Fibroblast of skin of left quadriceps (primary cell): ENCODE data around the gene UGT2B28.
"Not testable (repeated sequence)": the region's sequence is repeated elsewhere in the genome, so short reads cannot be mapped to it uniquely, and the experiment has no call there.

Source experiments
- DNase-seq, 2 experiments: peaks; one replicate each; pipeline ENCODE4 v3.0.0-alpha.2; 2013; ENCODE audit warnings: low read depth in 2 of 2

The UGT2B28 gene

GRCh38 chr4:69280081-69280480, at the start of gene UGT2B28:
Gene UGT2B28, plus strand, starts transcription at chr4:69280475. Its CDS starts 26 bp downstream, at chr4:69280501.
- DNase-seq, result not testable (repeated sequence)

GRCh38 chr4:69239092-69239491, 41.2 kb upstream of the UGT2B28 start:
- no peak for DNase-seq

- DNase-seq, result no peak
Measured at GRCh38 chr4:69239557-69240168, 40.6 kb upstream of the UGT2B28 start.

GRCh38 chr4:69240787-69241186, 39.5 kb upstream of the UGT2B28 start:
- not testable (repeated sequence) for DNase-seq

- not testable (repeated sequence) for DNase-seq
Measured at GRCh38 chr4:69241746-69242145, 38.5 kb upstream of the UGT2B28 start.

- not testable (repeated sequence) for DNase-seq
Measured at GRCh38 chr4:69242562-69243240, 37.6 kb upstream of the UGT2B28 start.

GRCh38 chr4:69250884-69251283, 29.4 kb upstream of the UGT2B28 start:
- not testable (repeated sequence) for DNase-seq

- DNase-seq, result not testable (repeated sequence)
Measured at GRCh38 chr4:69253147-69253772, 27.0 kb upstream of the UGT2B28 start.

GRCh38 chr4:69268612-69269011, 11.7 kb upstream of the UGT2B28 start:
- not testable (repeated sequence) for DNase-seq

GRCh38 chr4:69296356-69296755, 16.1 kb downstream of the UGT2B28 start:
- DNase-seq, result not testable (repeated sequence)

GRCh38 chr4:69308426-69309033, 28.3 kb downstream of the UGT2B28 start:
- DNase-seq, result not testable (repeated sequence)

GRCh38 chr4:69309549-69310076, 29.3 kb downstream of the UGT2B28 start:
- DNase-seq, result not testable (repeated sequence)

- DNase-seq, result not testable (repeated sequence)
Measured at GRCh38 chr4:69310262-69310661, 30.0 kb downstream of the UGT2B28 start.

GRCh38 chr4:69317669-69318298, 37.5 kb downstream of the UGT2B28 start:
- DNase-seq, result peak in 1 of 2 experiments; percentile 2

- DNase-seq, result no peak
Measured at GRCh38 chr4:69321153-69321729, 41.0 kb downstream of the UGT2B28 start.

- DNase-seq, result peak in 1 of 2 experiments; percentile 3
Measured at GRCh38 chr4:69322055-69322454, 41.8 kb downstream of the UGT2B28 start.

- DNase-seq, result no peak
Measured at GRCh38 chr4:69323284-69323683, 43.0 kb downstream of the UGT2B28 start.

GRCh38 chr4:69330345-69331047, 50.2 kb downstream of the UGT2B28 start:
- no peak for DNase-seq

GRCh38 chr4:69331304-69331703, 51.0 kb downstream of the UGT2B28 start:
- DNase-seq, result not testable (repeated sequence)

GRCh38 chr4:69335485-69335884, 55.2 kb downstream of the UGT2B28 start:
- DNase-seq, result not testable (repeated sequence)

GRCh38 chr4:69343114-69343513, 62.8 kb downstream of the UGT2B28 start:
- DNase-seq, result not testable (repeated sequence)
